OCI-LY7 (cell line): ENCODE measurements around the gene ARL5B. TPM values are rescaled to one million over a fixed set of nuclear protein-coding genes. Genes with fewer than 3 reads are reported as not detected.

ENCODE experiments used
- Bru-seq: library from RNA; stranded (reverse); fragments of 400-500 nt; gene quantifications from one replicate; lab custom pipeline; 2021; lab: Mats Ljungman, UMichigan
- BruChase-seq, 2 experiments: library from RNA; stranded (reverse); fragments of 400-500 nt; gene quantifications; one replicate each; lab custom pipeline; 2021; lab: Mats Ljungman, UMichigan
- BruUV-seq: library from RNA; stranded (reverse); fragments of 400-500 nt; replicated peaks from 2 replicates; lab custom pipeline; 2021; lab: Mats Ljungman, UMichigan
- CTCF ChIA-PET: fragments of 300-600 bp; sonication (Branson Sonifier 250); formaldehyde crosslinking; loops from one replicate; lab custom pipeline; 2022; ENCODE audit warnings: antibody characterized with exemption; ENCODE audit not compliant: unreplicated experiment; lab: Charles Lee
- POLR2A ChIA-PET: fragments of 300-600 bp; sonication (Branson Sonifier 250); formaldehyde crosslinking; loops from one replicate; lab custom pipeline; 2022; ENCODE audit warnings: antibody characterized with exemption; lab: Charles Lee
- DNase-seq: peaks from one replicate; pipeline ENCODE4 v3.0.0-alpha.2; 2015; ENCODE audit warnings: low spot score
- H2AFZ ChIP-seq: fragments of 200-600 bp; sonication (generic), shearing (Covaris generic); 2 replicates; pipeline ENCODE4 v1.6.1; 2014; ENCODE audit warnings: mild to moderate bottlenecking, antibody characterized with exemption, low read length, moderate library complexity
- H3K27ac ChIP-seq: fragments of 200-600 bp; sonication (generic); 2 replicates; pipeline ENCODE4 v1.5.1; 2014; ENCODE audit warnings: mixed run types, low read depth, mild to moderate bottlenecking, moderate library complexity, low read length, inconsistent platforms; ENCODE audit not compliant: poor library complexity, severe bottlenecking
- H3K36me3 ChIP-seq: fragments of 200-600 bp; sonication (generic); 2 replicates; pipeline ENCODE4 v1.6.1; 2014; ENCODE audit warnings: mild to moderate bottlenecking, antibody characterized with exemption, low read length, moderate library complexity, mixed read lengths; ENCODE audit not compliant: insufficient read depth
- H3K4me1 ChIP-seq: fragments of 200-600 bp; sonication (generic); 2 replicates; pipeline ENCODE4 v1.5.1; 2014; ENCODE audit warnings: mild to moderate bottlenecking, low read length; ENCODE audit not compliant: insufficient read depth, poor library complexity, severe bottlenecking
- H3K4me2 ChIP-seq: fragments of 200-600 bp; sonication (generic); 2 replicates; pipeline ENCODE4 v1.6.1; 2014; ENCODE audit warnings: mild to moderate bottlenecking, low read length
- H3K4me3 ChIP-seq: fragments of 200-600 bp; sonication (generic); 2 replicates; pipeline ENCODE4 v1.5.1; 2014; ENCODE audit warnings: mild to moderate bottlenecking, low read depth, low read length; ENCODE audit not compliant: poor library complexity, severe bottlenecking
- H3K79me2 ChIP-seq: fragments of 200-600 bp; sonication (generic); 2 replicates; pipeline ENCODE4 v1.6.1; 2016; ENCODE audit warnings: low read depth, mild to moderate bottlenecking, low read length, moderate library complexity, mixed read lengths; ENCODE audit not compliant: insufficient read depth
- H3K9me2 ChIP-seq: fragments of 200-600 bp; sonication (generic); 2 replicates; pipeline ENCODE4 v1.6.1; 2016; ENCODE audit warnings: mild to moderate bottlenecking, low read length, mixed read lengths; ENCODE audit not compliant: insufficient read depth
- H3K9me3 ChIP-seq: fragments of 200-600 bp; sonication (generic); 2 replicates; pipeline ENCODE4 v1.6.1; 2014; ENCODE audit warnings: mild to moderate bottlenecking, mixed run types, low read length, mixed read lengths
- H4K20me1 ChIP-seq: fragments of 200-600 bp; sonication (generic); 2 replicates; pipeline ENCODE4 v1.6.1; 2014; ENCODE audit warnings: mild to moderate bottlenecking, antibody characterized with exemption, low read length, moderate library complexity, mixed read lengths; ENCODE audit not compliant: insufficient read depth
- EZH2phosphoT487 ChIP-seq: fragments of 200-600 bp; sonication (generic); IDR thresholded peaks from 2 replicates; pipeline ENCODE4 v1.6.1; 2018; ENCODE audit warnings: low read depth, borderline replicate concordance, mild to moderate bottlenecking, mixed run types, antibody characterized with exemption, low read length, moderate library complexity, mixed read lengths
- intact Hi-C: fragments of 100-400 bp; cut with micrococcal nuclease; formaldehyde crosslinking; loops from one replicate; pipeline ENCODE4 v1.10.0; 2022; ENCODE audit not compliant: unreplicated experiment
- long read RNA-seq: library from polyadenylated mRNA; stranded (forward); transcript quantifications from one replicate; pipeline ENCODE4 v2.0.0, GENCODE V29; 2022
- total RNA-seq, 2 experiments: library from RNA; depleted of rRNA in 1 of 2; stranded (reverse); fragments of >200 nt in 1 of 2; shearing (Covaris generic) in 1 of 2; gene quantifications; 2 replicates each; pipeline ENCODE4 v1.2.3, GENCODE V29; 2014 to 2022
- TF ChIP-seq, protein P1 (sequence below): fragments of 200-600 bp; sonication (generic); conservative IDR thresholded peaks from 2 replicates; pipeline ENCODE4 v1.5.1; 2014; ENCODE audit warnings: mild to moderate bottlenecking, antibody characterized with exemption, low read length, moderate library complexity, mixed read lengths

The ARL5B gene, protein sequence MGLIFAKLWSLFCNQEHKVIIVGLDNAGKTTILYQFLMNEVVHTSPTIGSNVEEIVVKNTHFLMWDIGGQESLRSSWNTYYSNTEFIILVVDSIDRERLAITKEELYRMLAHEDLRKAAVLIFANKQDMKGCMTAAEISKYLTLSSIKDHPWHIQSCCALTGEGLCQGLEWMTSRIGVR
- 9.9 and 11.5 TPM in 2 replicates for total RNA-seq (2014; rRNA removed; shearing (Covaris generic))
- total RNA-seq (2022), result 17.5 and 20.0 TPM in 2 replicates
- Bru-seq, nascent RNA, result percentile 93 among the genes with signal in this experiment
- BruChase-seq, experiment 1, labeled RNA remaining after a 6-hour chase, result percentile 72 among the genes with signal in this experiment
- BruChase-seq, experiment 2, labeled RNA remaining after a 2-hour chase, result percentile 98 among the genes with signal in this experiment
- long read RNA-seq, full-length matches to known transcripts, result 29 of 36 reads
- long read RNA-seq, partial matches to known transcripts, result 1 of 36 reads
- long read RNA-seq, other reads (novel, unspliced or antisense), result 6 of 36 reads

DNA sequence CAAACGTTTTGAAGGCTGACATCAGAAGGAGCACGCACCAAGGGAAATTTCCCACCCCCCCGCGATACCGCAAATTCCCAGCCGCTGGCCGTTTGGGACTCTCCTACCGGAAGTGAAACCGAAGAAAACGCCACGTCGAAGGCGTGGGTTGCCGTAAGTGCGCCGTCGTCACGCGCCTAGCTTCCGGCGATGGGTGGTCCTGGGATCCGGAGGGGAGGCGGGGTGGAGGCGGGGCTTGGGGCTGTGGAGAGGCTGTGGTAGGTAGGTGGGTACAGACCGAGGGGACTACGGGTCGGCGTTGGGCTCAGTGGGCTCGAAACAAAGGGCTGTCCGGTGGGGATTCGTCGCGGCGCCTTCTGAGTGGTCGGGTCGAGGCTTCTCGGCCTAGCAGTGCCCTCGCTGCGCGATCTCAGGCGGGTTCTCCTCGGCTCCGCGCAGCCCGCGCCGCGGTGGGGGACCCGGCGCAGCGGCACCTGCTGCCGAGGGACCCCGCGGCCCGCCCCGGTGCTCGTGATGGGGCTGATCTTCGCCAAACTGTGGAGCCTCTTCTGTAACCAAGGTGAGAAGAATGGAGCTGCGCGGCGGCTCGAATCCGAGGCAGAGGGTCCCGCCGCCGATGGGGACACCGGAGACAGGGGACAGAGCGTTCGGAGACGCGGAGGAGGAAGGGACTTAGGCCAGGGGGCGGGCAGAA, at the start of gene ARL5B:
Gene ARL5B (plus strand): TSS at position 307 of the 694 bp plus-strand sequence. CDS start 207 bp downstream, at position 514.
- DNase-seq, result peak; percentile 94
- peak within 1 kb of the TSS; percentile 84 for H3K27ac ChIP-seq
- H3K4me1 ChIP-seq, result peaks cover 24% of the 10 kb centered on the region
- peaks cover 19% of the 10 kb centered on the region for H4K20me1 ChIP-seq
- H2AFZ ChIP-seq, result peak within 1 kb of the TSS; percentile 56
- H3K36me3 ChIP-seq, result peaks cover 26% of the 10 kb centered on the region
- H3K79me2 ChIP-seq, result peaks cover 65% of the 10 kb centered on the region
- ChIA-PET POLR2A (interaction anchor here (0.6 to 2.9 kb wide), 11 partner anchors 8 to 1842 kb away, joined by 3 to 42 read pairs (median 4); partner anchors contain the start of gene RSU1), CTCF (interaction anchor here (0.6 to 2.5 kb wide), 2 partner anchors 10 to 18 kb away, joined by 3 to 13 read pairs; no protein-coding TSS in a partner anchor)
- TF ChIP-seq, protein P1, sequence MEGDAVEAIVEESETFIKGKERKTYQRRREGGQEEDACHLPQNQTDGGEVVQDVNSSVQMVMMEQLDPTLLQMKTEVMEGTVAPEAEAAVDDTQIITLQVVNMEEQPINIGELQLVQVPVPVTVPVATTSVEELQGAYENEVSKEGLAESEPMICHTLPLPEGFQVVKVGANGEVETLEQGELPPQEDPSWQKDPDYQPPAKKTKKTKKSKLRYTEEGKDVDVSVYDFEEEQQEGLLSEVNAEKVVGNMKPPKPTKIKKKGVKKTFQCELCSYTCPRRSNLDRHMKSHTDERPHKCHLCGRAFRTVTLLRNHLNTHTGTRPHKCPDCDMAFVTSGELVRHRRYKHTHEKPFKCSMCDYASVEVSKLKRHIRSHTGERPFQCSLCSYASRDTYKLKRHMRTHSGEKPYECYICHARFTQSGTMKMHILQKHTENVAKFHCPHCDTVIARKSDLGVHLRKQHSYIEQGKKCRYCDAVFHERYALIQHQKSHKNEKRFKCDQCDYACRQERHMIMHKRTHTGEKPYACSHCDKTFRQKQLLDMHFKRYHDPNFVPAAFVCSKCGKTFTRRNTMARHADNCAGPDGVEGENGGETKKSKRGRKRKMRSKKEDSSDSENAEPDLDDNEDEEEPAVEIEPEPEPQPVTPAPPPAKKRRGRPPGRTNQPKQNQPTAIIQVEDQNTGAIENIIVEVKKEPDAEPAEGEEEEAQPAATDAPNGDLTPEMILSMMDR, result no peak
- no peak for TF ChIP-seq EZH2phosphoT487
- no TSS peak for BruUV-seq
- peak within 1 kb of the TSS; percentile 97 for H3K4me3 ChIP-seq
- peak within 1 kb of the TSS; percentile 96 for H3K4me2 ChIP-seq
- intact Hi-C loops, result loop anchor here (1.0 to 10.0 kb wide), 2 partner anchors 8 to 1346 kb away; partner anchors contain the start of gene NSUN6
- H3K9me2 ChIP-seq, result no peaks in the 10 kb centered on the region
- H3K9me3 ChIP-seq, result no peaks in the 10 kb centered on the region

GRCh38 chr10:18610517-18610916, 48.7 kb upstream of the ARL5B start:
- Histone ChIP-seq H2AFZ (no peak overlapping the region), H3K9me2 (no peaks in the 10 kb centered on the region), H3K79me2 (no peaks in the 10 kb centered on the region), H3K27ac (no peak overlapping the region), H3K4me2 (no peak overlapping the region), H3K4me1 (no peaks in the 10 kb centered on the region), H4K20me1 (no peaks in the 10 kb centered on the region), H3K36me3 (peaks cover 90% of the 10 kb centered on the region), H3K4me3 (no peak overlapping the region), H3K9me3 (no peaks in the 10 kb centered on the region)
- ChIA-PET POLR2A (no interaction called here), CTCF (no interaction called here)
- intact Hi-C loops, result no loop called here
- BruUV-seq, result no TSS peak
- DNase-seq, result no peak
- TF ChIP-seq EZH2phosphoT487, result no peak
- TF ChIP-seq, protein P1, result no peak
